ENCODE measurements around the gene AGRN.

Gene AGRN

GRCh38 chr1:1058088-1058905, 38.4 kb downstream of the AGRN start:
- DNase-seq (ENCODE audit: extremely low read depth, low read depth), result no peak
- no peak for TF ChIP-seq CTCF (IDR thresholded peaks at IDR 0.05; ENCODE audit: low read depth, low read length, missing control alignments)
- peak overlapping the region; percentile 33; the same call in 1 of the 2 replicates for H3K4me3 ChIP-seq (replicated peaks; ENCODE audit: low read depth, low read length)

GRCh38 chr1:1058921-1059493, 39.1 kb downstream of the AGRN start:
- DNase-seq (ENCODE audit: extremely low read depth, low read depth), result no peak
- peak; percentile 22 for TF ChIP-seq CTCF (IDR thresholded peaks at IDR 0.05; ENCODE audit: low read depth, low read length, missing control alignments)
- peak overlapping the region; percentile 33 for H3K4me3 ChIP-seq (replicated peaks; ENCODE audit: low read depth, low read length)

DNA sequence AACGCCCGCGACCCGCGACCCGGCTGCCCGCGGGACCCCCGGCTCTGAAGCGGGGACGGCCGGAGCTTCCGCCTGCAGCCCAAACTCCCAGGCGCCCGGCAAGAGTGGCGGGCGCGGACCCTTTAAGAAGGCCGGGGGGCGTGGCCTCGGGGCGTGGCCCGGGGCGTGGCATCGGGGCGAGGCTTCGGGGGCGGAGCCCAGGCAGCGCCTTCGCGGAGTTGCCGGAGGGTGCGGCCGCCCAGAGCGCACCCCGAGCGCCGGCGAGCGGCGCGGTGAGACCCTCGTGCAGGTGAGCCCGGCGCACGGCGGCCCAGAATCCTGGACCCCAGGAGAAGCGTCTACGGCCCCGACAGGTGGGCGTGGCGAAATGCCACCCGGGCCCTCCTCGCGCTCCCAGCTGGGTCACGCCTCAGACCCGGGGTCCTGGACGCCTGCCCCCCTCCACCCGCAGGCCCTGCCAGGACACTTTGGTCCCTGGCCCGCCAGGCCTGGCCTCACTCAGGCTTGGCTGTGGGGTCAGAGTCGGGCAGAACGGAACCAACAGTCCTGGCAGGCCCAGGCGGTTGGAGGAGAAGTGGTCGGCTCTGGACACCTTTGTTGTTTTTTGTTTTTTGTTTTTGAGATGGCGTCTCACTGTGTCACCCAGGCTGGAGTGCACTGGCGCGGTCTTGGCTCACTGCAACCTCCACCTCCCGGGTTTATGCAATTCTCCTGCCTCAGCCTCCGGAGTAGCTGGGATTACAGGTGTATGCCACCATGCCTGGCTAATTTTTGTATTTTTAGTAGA, 39.8 kb downstream of the AGRN start:
- no peak for TF ChIP-seq CTCF (IDR thresholded peaks at IDR 0.05; ENCODE audit: low read depth, low read length, missing control alignments)
- H3K4me3 ChIP-seq (replicated peaks; ENCODE audit: low read depth, low read length), result peak overlapping the region; percentile 33
- no peak for DNase-seq (ENCODE audit: extremely low read depth, low read depth)

- no peak overlapping the region for H3K4me3 ChIP-seq (replicated peaks; ENCODE audit: low read depth, low read length)
- no peak for DNase-seq (ENCODE audit: extremely low read depth, low read depth)
- no peak for TF ChIP-seq CTCF (IDR thresholded peaks at IDR 0.05; ENCODE audit: low read depth, low read length, missing control alignments)
Measured at GRCh38 chr1:1060281-1061000, 40.5 kb downstream of the AGRN start.

DNA sequence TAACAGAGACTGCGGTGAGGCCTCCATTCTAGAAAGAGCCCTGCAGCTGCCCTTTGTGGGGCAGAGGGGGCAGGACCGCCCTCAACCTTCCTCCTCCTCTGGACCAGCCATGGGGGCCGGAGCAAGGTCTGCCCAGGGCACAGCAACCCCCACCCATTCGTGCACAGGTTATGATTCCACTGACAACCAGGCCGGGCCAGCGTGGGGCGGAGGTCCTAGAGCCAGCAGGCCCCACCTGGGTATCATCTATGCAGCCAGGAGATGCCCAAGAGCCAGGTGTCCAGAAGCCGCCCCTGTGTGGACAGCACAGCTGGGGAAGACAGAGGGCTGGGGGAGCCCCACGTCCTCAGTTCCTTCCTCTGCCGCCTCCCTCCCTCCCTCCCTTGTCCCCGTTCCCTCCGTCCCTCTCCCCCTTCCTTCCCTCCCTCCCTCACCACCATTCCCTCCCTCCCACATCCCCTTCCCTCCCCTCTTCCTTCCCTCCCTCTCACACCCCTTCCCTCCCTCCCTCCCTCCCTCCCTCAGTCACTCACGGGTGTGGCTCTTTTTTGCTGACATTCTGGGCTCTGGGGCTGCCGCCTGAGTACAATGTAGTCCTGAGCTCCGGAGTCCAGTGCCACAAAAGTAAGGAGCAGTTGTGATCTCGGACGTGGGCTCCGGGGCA, 41.9 kb downstream of the AGRN start:
- H3K4me3 ChIP-seq (replicated peaks; ENCODE audit: low read depth, low read length), result no peak overlapping the region
- no peak for TF ChIP-seq CTCF (IDR thresholded peaks at IDR 0.05; ENCODE audit: low read depth, low read length, missing control alignments)
- DNase-seq (ENCODE audit: extremely low read depth, low read depth), result no peak

Data from HFF-Myc (cell line).